ENCODE measurements around the gene B4GALT2.

The B4GALT2 gene

DNA sequence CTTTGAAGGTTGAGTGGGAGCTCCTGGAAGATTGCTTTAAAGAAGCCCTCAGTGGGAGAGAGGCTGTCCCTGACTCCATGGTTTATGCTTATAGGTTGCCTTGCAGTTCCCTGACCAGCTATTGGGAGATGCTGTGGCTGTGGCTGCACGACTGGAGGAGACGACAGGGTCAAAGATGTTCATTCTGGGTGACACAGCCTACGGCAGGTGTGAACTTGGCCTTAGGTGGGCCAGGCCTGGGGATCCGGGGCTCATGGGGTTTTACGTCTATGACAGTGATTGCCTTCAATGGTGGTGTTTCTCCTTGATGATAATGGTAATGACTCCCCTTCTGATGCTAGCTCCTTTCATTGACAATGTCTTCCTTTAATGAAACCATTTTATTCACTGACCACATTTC lies 8.5 kb upstream of the B4GALT2 start:
- DNase-seq: no peak

DNA sequence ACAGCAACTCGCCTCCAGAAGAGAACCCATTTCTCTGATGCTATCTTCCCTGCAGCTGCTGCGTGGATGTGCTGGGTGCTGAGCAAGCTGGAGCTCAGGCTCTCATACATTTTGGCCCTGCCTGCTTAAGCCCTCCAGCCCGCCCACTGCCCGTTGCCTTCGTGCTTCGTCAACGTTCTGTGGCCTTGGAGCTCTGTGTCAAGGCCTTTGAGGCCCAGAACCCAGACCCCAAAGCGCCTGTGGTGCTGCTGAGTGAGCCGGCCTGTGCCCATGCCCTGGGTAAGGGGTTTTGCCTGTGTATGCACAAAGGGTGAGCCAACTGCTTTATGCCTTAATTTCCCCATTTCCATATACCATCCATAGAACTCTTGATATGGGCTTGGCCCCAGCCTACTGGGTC lies 8.1 kb upstream of the B4GALT2 start:
- no peak for DNase-seq

DNA sequence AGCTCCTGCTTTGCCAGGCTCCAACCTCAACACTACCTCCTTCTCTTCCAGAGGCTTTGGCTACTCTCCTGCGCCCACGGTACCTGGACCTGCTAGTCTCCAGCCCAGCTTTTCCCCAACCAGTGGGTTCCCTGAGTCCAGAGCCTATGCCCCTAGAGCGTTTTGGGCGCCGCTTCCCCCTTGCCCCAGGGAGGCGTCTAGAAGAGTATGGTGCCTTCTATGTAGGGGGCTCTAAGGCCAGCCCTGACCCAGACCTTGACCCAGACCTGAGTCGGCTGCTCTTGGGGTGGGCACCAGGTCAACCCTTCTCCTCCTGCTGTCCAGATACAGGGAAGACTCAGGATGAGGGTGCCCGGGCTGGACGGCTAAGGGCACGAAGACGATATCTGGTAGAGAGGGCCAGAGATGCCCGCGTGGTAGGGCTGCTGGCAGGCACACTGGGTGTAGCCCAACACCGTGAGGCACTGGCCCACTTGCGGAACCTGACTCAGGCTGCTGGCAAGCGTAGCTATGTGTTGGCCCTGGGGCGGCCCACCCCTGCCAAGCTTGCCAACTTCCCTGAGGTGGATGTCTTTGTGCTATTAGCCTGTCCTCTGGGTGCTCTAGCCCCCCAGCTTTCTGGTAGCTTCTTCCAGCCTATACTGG lies 7.6 kb upstream of the B4GALT2 start:
- no peak for DNase-seq

DNA sequence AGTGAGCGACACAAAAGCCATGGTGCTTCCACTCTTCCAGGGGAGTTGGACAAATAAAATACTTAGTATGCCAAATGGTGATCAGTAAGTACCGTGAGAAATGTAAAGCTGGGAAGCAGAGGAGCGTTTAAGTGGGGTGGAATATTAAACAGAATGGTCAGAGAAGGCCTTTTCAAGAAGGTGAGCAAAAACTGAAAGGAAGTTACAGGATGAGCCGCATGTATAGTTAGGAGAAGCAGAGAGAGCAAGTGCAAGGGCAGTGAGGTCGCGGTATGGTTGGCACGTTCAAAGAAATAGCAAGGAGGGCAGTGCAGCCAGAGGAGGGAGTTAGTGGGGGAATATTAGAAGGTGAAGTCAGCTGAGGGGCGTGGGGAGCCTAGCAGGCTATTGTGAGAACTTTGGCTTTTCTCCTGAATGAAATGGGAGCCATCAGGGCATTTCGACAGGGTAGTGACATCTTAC lies 5.0 kb upstream of the B4GALT2 start:
- DNase-seq: no peak

DNA sequence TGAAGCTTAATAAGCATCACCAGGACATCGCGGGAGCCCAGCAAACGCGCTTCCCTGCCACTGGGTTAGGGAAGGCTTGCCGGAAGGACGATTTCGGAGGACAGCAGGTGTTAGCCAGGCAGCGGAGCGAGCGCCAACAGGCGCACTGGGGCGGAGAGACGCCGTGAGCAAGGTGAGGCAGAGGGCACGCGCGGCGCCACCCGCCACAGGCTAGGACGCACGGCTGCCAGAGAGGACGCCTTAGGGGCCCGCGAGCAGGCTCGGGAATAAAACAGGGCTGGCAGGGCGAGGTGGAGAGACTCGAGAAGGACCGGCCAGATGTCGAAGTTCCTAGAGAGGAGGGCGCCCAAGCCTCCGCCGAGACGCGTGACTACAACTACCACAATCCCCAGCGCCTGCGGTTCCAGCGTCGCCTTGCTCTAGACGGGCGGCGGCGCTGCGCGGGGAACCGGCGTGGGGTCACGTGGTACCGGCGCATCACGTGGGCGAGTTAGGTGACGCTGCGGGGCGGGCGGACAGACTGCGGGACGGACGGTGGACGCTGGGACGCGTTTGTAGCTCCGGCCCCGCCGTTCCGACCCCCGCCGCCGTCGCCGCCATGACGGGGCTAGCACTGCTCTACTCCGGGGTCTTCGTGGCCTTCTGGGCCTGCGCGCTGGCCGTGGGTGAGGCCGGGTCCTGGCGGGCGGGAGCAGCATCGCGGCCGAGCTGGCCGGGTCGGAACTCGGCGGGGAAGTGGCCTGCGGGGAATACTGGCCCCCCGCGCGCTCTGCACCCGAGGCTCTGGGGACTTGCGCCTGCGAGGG lies 4.4 kb upstream of the B4GALT2 start, which contains the start of gene ATP6V0B:
TSS of gene ATP6V0B (plus strand) at position 518 of the 806 bp plus-strand sequence. CDS start at position 599, 81 bp downstream.
- peak; percentile 96 for DNase-seq

DNA sequence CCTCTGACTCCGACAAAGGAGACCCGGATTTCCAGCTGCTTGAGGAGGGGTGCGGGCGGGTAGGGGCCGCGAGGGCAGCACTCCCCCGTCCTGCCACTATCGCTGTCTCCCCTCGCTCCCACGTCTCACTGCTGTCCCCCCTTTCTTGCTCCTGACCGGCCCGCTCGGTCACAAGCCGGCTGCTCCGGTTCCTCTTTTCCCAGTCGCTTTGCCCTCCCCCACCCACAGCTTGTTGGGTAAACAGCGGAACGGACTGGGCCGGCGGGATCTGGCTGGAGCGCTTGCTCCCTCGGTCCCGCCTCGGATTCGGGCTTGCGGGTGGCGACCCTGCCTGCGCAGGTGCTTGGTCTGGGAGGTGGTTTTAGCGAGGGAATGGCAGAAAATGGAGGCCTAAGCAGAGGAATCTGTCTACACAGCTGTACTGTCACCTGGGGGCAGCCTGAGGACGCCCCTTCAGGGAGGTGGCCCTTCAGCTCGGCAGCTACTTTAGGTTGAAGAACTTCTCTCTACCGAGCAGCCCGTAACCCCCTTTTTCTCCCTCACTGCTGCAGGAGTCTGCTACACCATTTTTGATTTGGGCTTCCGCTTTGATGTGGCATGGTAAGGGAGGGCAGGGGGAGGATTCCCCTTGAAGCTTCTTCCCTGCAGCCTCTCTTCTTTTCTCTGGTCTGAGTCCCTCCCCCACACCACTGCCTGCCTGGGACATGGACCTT lies 3.6 kb upstream of the B4GALT2 start:
- DNase-seq: peak; percentile 33

DNA sequence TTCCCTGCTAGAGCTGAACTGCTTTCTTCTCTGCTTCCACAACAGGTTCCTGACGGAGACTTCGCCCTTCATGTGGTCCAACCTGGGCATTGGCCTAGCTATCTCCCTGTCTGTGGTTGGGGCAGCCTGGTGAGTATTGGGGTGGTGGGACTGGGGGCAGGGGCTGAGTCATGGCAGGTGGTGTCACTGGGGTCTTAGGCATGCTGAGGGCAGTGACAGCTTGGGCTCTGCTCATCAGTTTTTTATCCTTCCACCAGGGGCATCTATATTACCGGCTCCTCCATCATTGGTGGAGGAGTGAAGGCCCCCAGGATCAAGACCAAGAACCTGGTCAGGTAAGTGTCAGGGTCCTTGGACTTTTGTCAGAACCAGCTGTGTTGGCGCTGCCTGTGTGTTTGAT lies 3.0 kb upstream of the B4GALT2 start:
- DNase-seq: no peak

DNA sequence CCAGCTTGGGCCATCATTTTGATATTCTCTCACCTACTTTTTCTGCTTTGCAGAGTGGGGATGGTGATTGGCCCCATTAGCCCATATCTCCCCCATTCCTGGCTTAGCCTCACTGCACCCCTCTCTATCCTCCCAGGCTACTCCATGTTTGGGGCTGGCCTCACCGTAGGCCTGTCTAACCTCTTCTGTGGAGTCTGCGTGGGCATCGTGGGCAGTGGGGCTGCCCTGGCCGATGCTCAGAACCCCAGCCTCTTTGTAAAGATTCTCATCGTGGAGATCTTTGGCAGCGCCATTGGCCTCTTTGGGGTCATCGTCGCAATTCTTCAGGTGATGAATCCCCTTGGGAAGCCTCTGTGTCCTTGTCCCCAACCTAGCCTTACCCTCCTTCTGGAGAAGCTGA lies 2.1 kb upstream of the B4GALT2 start:
- DNase-seq: no peak

DNA sequence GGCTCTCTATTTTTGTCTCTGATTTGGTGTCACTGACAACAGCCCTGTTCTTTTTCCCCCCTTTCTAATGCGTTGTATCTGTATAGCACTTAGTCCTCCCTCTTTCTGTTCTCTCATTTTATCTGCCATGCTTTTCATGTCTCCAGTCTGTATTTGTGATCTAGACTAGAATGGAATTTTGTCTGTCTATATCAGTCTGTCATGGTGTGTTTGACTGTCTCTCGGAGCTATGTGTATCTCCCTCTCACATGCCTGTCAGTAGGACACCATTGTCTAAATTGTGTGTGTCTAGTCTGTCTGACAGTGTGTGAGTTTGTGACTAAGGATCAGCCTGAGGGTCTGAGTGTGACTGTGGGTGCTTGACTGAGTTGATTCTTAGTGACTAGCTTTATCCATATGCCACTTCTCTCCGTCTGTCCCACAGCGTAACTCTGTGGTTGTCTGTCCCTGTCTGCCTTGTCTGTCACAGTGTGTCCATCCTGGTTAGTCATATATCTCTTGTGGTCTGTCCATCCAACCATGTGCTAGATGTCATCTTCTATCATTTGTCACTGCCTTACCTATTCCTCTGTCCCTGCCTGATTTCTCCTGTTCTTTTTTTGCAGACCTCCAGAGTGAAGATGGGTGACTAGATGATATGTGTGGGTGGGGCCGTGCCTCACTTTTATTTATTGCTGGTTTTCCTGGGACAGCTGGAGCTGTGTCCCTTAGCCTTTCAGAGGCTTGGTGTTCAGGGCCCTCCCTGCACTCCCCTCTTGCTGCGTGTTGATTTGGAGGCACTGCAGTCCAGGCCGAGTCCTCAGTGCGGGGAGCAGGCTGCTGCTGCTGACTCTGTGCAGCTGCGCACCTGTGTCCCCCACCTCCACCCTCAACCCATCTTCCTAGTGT lies 1.4 kb upstream of the B4GALT2 start:
- DNase-seq: no peak

DNA sequence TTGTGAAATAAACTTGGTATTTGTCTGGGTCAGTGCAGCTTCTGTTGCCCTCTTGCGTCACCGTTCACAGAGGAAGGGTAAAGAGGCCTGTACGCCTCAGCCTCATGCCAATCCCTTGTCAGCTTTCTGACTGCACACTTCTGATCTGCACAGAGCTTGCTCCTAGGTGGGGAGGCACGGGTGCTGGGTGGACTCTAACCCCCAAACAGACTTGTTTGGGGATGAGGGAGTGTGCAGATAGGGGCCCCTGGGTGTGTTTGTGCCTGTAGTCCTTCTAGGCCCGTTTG lies 803 bp upstream of the B4GALT2 start:
- no peak for DNase-seq

DNA sequence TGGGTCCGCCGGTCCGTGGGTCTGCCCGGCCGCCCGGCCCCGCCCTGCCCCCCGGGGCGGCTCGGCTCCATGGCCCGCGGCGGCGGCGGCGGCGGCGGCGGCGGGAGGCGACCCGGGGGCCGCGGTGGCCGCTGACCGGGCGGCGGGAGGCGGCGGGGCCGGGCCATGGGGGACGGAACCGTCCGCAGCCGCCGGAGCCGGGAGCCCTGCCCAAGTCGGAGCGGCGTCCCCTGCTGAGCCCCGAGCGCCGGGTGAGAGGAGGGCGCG lies 184 bp downstream of the B4GALT2 start:
- DNase-seq: no peak

DNA sequence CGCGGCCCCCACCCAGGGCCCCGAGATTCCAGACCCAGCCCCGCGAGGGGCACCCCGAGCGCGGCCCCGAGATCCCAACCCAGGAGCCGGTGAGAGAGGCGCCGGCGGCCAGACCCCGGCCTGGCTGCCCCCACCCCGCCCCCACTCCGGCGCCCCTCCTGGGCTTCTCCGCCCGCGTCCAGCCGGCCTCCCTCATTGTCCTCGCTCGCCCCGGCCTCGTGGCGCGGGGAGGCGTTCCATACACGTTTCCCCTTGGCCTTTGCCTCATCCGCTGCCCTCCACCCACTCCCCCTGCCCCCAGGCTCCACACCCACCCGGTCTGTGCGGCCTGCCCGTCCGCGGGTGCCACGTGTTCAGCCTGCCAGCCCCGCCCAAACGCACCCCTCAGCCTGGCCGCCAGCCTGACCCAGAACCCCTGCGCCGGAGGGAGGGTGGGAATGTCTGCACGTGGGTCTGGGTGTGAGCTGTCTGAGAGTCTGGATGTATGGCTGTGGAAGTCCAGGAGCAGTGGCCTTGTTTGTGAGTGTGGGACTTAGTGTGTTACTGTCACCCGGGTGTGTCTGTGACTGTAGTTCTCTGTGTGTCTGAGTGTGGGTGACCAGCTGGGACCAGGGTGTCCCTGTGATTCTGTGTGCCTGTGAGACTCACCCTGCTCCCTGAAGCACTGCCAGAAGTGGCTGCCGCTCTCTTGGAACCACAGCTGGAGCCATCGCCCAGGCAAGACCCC lies 681 bp downstream of the B4GALT2 start:
- DNase-seq: peak; percentile 73

DNA sequence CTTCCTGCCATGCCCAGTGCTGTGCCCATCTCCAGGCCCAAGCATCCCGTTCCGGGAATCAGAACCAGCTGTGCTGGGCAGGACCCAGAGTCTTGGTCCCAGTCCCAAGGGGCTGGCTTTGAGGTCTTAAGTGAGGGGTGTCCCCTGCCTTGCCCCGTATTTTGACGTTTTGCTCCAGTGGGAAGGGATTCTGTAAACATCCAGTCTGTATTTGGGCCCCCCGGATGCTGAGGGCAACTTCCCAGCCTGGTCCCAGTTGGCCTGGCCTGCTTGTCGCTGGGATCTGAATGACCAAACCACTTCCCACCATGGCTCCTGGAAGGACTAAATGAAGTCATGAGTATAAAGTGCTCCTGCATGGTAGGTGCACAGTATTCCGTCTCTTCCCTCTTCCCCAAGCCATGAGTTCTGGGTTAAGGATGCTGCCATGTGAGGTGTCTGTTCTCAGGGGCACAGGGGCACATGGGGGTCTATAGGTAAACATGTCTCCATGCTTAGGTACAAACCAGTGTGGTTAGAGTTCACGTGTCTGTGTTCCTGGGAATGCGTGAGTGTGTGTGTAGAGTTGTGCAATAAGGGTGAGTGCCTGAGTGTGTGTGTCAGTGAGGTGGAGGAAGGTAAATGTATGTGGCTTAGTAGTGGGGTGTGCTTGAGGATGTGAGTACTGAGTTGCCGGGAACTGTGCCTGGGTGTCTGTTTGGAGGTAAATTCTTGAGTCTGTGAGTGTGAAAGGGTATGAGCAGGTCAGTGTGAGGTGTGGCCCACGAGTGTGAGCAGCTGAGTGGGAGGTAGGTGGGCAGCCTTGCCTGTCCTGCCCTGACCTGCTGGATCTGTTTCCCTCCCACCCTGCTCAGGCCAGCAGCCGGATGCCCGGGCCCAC lies 1.5 kb downstream of the B4GALT2 start:
- no peak for DNase-seq

DNA sequence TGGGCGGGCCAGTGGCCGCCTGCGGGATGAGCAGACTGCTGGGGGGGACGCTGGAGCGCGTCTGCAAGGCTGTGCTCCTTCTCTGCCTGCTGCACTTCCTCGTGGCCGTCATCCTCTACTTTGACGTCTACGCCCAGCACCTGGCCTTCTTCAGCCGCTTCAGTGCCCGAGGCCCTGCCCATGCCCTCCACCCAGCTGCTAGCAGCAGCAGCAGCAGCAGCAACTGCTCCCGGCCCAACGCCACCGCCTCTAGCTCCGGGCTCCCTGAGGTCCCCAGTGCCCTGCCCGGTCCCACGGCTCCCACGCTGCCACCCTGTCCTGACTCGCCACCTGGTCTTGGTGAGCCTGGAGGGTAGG lies 2.1 kb downstream of the B4GALT2 start:
- no peak for DNase-seq

DNA sequence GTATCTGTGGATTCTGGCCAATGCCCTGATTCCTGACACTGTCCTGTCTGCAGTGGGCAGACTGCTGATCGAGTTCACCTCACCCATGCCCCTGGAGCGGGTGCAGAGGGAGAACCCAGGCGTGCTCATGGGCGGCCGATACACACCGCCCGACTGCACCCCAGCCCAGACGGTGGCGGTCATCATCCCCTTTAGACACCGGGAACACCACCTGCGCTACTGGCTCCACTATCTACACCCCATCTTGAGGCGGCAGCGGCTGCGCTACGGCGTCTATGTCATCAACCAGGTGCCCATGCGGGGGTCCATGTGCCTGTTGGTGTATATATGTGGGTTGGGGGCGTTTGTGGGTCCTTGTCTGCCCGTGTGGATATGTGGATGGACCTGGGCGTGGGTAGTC lies 2.6 kb downstream of the B4GALT2 start:
- no peak for DNase-seq

DNA sequence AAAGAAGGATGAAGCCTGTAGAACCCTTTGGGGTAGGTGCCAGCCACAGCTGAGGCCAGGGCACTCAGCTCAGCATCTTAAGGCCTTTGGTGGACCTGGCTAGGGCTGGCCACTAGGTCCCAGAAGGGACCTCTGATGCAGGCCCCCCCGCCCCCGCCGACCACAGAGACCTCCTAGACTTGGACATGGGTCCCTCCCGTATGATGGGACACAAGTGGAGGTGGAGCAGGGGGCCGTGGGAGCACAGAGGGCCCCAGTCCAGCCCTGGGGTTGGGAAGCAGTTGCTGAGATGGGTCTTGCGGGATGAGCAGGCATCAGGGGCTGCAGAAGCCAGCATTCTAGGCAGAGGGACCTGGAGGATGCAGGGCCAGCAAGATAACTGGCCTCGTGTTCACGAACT lies 3.2 kb downstream of the B4GALT2 start:
- DNase-seq: no peak

DNA sequence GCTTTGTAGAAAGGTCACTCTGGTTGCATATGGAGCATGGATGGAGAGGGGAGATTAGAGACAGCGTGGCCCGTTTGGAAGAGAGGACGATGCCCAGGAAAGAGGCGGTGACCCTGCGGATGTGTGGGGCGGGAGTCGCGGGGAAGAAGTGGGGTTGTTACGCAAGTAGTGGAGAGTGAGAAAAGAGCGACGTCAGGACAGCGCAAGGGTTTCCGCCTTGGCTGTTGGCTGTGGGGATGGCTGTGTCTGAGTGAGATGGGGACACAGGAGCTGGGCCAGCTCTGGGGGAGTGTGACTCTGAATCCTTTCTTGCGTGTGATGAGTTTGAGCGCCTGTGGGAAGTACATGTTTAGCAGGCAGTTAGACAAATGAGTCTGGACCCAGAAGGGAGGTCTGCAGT lies 3.8 kb downstream of the B4GALT2 start:
- no peak for DNase-seq

DNA sequence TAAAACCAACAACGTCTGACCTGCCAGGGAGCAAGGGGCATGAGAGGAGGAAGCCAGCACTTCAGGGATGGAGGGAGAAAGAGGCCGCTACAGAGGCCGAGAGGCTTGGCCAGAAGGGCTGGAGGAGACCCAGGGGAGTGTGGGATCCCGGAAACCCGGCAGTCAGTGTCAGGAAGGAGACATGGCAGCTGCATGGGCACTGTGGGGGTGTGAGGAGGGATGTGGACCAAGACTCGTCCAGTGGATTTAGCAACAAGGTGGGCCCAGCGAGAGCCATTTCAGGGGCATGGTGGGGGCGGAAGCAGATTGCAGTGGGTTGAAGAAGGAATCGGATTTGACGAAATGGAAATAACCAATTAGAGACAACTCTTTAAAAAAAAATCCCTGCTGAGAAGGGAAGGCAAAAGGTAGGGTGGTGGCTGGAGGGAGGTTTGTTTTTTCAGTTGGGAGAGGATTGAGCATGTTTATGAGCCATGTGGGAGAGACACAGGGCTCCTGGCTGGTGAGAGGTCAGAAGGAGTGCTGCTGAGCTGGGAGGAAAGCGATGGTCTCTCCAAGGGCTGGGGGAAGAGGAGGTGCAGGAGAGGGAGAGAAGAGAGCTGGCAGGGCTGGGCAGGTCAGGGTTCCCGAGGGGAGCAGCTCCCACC lies 4.4 kb downstream of the B4GALT2 start:
- DNase-seq: no peak

DNA sequence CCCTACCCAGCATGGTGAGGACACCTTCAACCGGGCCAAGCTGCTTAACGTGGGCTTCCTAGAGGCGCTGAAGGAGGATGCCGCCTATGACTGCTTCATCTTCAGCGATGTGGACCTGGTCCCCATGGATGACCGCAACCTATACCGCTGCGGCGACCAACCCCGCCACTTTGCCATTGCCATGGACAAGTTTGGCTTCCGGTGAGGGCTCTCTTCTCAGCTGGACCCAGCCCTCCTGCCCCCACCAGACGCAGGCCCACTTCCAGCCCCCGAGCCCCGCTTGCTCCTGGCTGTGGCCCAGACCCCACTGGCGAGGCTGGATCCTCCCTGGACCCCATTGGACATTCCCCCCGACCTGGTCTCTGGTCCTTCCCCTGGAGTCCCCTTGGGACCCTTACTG lies 5.8 kb downstream of the B4GALT2 start:
- no peak for DNase-seq

DNA sequence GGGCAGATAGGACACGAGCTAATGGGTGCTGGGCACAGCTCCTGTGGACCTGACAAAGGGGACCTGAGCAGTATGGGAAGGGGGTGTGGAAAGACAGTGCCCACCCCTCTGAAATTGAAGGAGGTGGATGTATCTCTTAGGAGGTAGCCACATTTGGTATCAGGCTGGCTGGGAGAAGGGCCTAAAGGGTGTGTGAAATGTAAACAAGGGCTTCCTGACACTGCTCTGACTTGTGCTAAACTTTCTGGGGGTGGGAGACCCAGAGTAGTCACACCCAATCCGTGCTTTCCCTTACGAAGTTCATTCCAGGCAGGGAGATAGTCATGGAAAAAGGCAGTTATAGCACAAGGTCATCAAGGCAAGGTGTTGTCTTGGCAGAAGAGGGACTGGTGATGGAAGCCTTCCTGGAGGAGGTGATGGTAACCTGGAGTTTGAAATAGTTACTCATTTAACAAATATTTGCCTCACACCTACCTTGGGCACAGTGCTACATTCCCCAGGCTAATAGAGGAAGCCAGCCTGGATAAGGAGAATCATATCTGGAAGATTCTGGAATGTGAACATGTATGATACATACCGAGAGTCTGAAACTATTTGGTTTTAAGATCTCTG lies 7.1 kb downstream of the B4GALT2 start:
- no peak for DNase-seq

DNA sequence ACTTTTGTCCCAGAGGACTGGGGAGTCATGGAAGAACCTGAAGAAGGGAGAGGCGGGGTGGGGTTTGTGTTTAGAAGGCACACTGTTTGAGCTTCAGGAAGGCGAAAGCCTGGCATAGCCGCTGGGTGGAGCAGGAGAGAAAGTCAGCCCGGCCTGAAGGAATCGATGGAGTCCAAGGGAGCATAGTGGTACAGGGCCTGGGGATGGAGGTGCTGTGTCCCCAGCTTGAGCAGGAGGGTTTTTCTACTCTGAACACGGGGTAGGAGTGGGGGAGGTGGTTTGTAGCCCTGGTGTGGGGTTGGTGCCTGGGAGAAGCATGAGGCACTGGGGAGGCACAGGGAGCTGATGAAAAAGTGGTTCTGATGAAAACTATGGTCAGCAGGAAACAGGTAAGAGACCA lies 7.7 kb downstream of the B4GALT2 start:
- no peak for DNase-seq

All from activated CD4-positive, alpha-beta T cell treated with anti-CD3 and anti-CD28 coated beads, Interleukin-2, Interleukin-6, amounts not matched to agents 100 ng/mL and 50 ng/mL, durations not matched to agents 16 hours and 8 hours (primary cell).